Measurements from ENCODE around the gene KSR2.
"Not testable (repeated sequence)": the region's sequence is repeated elsewhere in the genome, so short reads cannot be mapped to it uniquely, and the experiment has no call there.

The KSR2 gene

DNA sequence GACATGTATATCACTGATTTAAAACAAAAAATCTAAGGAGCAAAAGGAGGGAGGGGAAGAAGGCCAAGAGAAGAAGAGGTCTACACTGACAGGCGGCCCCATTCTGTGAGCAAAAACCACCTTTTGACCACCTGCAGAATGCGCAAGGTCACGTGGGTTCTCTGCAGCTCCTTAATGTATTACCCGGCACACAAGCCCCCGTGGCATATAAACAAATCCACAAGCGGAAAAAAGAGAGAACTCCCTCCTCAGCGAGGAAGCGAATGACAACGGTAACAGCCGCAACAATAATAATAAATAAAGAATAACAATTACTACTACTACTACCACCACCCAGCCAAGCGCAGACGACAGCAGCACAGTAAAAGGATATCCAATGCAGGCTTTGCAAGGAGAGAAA is 1.3 kb downstream of the KSR2 start:
- no peak for DNase-seq

DNA sequence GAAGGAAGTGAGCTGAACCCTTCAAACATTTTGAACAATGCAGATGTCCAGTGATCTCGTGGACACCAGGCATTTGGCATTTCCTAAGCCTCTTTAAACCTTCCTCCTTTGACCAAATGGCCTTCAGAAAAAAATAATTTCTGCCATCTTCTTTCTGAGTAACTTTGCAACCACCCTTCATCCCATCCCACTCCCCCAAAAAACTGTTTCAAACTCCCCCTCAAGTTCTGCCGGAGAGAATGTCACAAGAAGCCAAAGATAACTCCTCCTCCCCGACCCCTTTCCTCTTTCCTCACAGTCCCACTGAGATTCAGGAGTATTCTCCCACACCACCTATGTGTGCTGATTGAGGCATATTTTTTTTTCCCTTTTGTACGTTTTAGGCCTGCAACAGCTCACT is 1.7 kb downstream of the KSR2 start:
- DNase-seq = no peak

DNA sequence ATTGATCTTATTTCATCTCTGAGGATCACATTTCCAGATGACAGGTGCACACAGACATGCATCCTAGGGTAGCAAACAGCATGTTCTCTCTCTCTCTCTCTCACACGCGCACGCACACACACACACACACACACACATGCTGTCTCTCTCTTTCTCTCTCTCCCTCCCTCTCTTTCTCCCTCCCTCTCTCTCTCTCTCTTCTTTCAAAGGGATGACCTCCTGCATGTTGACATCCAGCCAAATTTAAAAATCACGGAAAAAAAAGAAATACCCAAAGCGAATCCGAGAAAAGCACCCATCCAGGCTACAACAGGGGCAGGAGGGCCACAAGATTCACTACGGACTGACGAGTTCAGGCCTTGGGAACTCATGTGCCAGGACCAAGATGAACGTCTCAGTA is 2.3 kb downstream of the KSR2 start:
- no peak for DNase-seq

DNA sequence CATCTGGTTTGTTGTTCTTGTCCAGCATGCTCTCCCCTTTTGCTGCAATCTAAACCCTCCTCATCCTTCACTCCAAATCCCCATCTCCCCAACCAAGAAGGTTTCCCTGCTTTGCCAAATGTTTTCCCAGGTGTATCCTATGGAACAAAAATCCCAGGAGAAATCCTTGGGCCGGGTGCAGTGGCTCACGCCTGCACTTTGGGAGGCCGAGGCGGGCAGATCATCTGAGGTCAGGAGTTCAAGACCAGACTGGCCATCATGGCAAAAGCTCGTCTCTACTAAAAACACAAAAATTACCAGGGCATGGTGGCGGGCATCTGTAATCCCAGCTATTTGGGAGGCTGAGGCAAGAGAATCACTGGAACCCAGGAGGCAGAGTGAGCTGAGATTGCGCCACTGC is 5.0 kb downstream of the KSR2 start:
- DNase-seq = no peak

- DNase-seq = no peak
Observed at GRCh38 chr12:117936722-117937484, 31.9 kb downstream of the KSR2 start.

DNA sequence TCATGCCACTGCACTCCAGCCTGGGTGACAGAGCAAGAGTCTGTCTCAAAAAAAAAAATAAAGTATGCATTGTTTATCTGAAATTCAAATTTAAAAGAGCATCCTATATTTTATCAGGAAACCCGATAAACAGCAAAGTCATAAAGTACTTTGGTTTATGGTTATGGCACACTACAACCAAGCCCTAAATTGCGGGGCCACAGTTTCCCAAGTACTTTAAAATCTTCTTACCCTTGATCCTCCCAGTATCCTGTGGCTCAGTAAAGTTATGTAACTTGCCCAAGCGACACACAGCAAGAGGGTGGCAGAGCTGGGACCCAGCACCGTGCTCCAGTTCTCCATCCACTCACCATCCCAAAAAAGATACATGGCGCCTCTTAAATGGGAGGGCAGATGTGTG is 35.2 kb downstream of the KSR2 start:
- DNase-seq = no peak

- DNase-seq = no peak
Observed at GRCh38 chr12:117926391-117926899, 42.3 kb downstream of the KSR2 start.

DNA sequence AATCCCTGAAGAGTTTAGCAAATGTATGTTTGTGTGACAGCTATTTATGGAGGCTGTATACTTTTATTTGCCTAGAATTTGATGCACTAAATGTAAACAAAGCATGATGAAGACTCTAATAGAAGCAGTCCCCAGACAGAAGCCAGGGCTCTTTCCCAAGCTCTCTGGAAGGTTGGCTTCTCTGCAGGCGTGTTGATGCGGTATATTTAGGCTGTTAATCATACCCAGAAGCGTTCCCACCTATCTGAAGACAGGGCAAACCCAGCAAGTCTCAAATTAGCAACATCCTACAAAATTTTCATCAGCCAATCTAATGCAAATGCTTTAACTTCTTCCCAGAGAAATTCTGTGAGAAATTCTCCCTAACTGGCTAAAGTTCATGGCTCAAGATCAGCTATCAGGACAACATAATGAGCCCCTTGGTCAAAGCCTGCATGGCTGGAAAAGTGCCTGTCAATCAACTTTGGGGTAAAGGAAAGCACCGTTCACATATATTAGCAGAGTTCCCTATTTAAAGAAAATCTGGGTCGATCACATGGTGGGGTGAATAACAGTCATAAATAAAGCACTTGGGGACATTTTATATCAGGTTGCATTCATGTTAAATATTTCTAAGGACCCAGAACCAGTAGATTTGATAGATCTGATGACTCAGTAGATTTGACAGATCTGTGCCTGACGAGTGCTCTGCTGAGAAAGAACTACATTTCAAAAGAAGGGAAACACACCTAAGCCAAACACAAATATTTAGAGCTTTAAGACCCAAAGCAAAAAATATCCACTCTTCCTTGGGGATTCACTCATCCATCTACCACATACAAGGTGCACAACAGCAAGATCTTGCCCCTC is 46.6 kb downstream of the KSR2 start:
- DNase-seq = no peak

- no peak for DNase-seq
Observed at GRCh38 chr12:117919479-117919878, 49.3 kb downstream of the KSR2 start.

- no peak for DNase-seq
Observed at GRCh38 chr12:117914686-117915085, 54.1 kb downstream of the KSR2 start.

- DNase-seq = no peak
Observed at GRCh38 chr12:117912756-117913155, 56.0 kb downstream of the KSR2 start.

GRCh38 chr12:117908411-117908810 is 60.4 kb downstream of the KSR2 start:
- DNase-seq = no peak

DNA sequence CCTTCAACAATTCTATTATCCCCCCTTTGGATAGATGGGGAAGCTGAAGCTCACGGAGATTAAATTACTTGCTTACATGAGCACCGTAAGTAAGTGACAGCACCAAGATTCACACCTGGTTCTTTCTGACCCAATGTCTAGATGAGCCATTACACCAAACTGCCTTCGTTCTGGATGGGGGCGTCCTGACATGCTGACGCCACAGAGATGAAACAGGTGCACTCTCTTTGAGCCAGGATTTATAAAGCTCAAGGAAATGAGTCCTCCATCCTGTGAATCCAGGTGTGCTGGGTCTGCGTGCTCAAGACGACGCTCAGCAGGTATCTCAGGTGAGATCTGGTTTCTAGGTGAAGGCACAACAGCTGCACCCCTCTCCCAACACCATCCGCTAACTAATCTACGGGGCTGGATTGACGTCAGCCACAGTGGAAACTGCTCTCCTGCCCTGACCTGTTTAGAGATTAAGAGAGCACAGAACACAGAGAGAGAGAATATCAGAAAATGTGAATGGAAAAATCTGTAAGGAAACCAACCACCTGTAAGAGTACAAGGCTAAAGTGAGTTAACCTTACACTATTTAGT is 61.6 kb downstream of the KSR2 start:
- DNase-seq = peak; percentile 6

DNA sequence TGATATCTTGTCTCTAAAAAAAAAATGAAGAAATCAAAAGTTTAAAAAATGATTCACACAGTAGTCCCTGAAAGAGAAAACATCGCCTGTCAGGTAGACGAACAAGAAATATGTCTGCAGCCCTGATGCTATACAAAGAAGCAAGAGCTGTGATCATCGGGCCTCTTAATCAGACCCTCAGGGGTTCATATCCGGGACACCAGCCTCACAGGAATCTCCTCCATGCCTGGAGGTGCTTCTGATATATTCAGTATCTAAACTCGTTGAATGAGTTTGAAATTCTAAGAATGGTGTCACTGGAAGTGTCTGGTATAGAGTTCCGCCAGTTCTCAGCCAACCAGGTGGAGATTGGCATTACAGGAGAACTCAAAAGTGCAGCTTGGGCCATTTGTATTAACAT is 64.7 kb downstream of the KSR2 start:
- DNase-seq = no peak

DNA sequence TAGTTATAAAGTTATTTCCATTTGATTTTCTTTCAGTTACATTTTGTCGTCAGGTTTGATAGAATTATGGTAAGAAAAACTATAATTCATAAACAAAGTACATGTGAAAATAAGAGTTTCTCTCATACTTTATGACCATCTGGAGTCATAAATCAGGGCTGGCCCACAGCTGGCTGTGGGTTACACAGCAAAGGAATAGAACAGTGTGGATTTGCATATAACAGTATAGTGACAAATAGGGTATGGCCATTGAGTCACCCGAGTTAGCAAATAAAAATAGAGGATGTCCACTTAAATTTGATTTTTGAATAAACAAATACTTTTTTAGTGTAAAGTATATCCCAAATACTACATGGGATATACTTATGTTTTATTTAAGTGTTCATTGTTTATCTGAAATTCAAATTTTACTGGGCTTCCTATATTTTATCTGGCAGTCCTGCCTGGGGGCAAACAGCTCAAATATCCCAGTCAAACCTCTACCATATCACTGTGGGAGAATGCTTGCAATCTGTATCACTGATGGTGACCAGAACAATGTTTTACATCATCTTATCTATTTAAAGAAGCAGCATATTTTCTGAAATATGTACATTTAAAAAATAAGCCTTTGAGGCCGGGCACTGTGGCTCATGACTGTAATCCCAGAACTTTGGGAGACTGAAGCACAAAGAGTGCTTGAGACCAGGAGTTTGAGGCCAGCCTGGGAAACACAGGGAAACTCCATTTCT is 65.5 kb downstream of the KSR2 start:
- DNase-seq = no peak

DNA sequence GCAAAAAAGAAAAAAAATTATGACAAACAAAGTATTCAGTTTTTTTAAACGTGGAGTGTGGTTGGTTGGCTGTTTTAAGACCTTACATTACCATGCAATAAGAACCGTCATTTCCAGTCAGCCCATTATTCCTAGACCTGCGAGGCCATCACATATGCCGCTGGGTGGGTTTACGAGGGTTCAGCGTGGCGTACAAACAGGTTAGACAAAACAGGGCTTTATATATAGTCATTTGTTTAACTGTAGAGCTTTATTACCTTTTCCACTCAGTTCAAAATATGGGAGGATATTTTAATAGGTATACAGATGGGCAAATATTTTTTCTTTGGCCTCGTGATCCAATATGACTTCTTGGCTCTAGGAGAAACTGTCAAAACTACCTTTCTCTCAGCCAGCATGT is 67.2 kb downstream of the KSR2 start:
- DNase-seq = no peak

GRCh38 chr12:117900561-117900960 is 68.2 kb downstream of the KSR2 start:
- DNase-seq = no peak

DNA sequence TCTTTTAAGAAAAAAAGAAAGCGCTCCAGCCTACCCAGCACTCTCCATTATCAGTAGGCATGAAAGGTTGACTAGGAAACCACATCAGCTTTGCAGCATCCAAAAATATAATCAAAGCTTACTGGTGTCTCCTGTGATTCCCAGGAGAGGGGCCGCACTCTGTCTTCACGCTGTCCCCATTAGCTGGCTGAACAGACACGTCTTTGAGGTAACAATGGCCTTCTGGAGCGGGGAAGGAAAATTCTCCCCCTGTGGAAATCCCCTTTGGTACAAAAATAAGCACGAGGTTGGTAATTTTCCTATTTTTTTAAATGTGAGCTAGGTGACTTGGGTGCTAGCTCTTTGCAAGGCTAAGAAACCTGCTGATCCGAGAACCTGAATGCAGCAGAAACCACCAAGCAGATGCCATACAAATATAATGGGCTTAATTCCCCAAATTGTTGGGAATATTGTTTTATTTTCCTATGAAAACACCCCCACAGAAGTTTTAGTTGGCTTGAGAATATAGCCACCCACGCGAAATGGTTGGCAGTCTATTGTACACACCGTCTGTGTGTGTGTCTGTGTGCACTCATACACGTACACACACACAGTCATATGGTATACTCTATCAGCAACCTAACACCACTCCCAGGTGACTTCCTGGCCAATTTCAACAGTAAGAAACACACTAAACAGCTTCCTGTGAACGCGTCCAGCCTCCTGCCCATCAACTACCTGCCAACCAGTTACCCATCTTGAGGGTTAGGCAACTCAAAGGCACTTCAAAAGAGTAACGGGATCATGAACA is 71.2 kb downstream of the KSR2 start:
- DNase-seq = no peak

DNA sequence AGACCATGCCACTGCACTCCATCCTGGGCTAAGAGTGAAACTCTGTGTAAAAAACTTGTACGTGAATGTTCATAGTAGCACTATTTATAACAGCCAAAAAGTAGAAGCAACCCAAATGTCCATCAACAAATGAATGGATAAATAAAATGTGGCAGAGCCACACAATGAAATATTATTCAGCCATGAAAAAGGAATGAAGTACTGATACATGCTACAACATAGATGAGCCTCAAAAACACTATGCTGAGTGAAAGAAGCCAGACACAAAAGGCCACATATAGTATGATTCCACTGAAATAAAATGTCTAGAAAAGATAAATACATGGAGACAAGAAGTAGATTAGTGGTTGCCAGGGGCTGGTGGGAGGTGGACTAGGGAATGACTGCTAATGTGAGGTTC is 72.8 kb downstream of the KSR2 start:
- DNase-seq = no peak

DNA sequence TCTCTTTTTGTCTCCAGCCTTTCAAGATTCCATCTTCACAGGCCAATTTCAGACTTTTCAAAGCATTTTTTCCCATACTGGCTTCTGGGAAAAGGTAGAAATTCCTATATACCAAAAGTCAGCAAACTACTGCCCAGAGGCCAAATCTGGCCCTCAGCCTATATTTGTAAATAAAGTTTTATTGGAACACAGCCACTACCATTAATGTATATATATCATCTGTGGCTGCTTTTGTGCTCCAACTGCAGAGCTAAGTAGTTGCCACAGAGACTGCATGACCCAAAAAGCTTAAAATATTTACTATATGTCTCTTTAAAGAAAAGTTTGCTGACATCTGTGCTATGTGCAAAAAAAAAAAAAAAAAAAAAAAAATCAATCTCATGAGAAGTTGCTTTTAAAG is 76.3 kb downstream of the KSR2 start:
- no peak for DNase-seq

GRCh38 chr12:117891265-117891664 is 77.5 kb downstream of the KSR2 start:
- DNase-seq = not testable (repeated sequence)

GRCh38 chr12:117890644-117891043 is 78.1 kb downstream of the KSR2 start:
- DNase-seq = no peak
